Measurements from ENCODE around the gene MATCAP1. TPM values are rescaled to one million over a fixed set of nuclear protein-coding genes. Genes with fewer than 3 reads are reported as not detected.

MATCAP1 gene
- total and polyA plus RNA-seq, 10 of the 15 experiments (the other 5 are each of a cell fraction or from before 2014, with no cell fraction given), result 2.8 to 25.8 (median 8.6) TPM

- Histone ChIP-seq H3K27ac (ENCODE audit: control insufficient read depth, insufficient read depth) (no peak overlapping the region), H2AFZ (ENCODE audit: control insufficient read depth, low read depth, low read length) (no peak overlapping the region), H3K36me3 (ENCODE audit: control insufficient read depth in 2 of 2, insufficient read depth in 2 of 2, low read length in 1 of 2) (no peaks in the 10 kb centered on the region), H3K9me3 (replicated peaks; ENCODE audit: control insufficient read depth, insufficient read depth, low read length) (no peaks in the 10 kb centered on the region), H3K9ac (ENCODE audit: control insufficient read depth, insufficient read depth, low read length) (no peak overlapping the region), H3K79me2 (ENCODE audit: control insufficient read depth, insufficient read depth, low read length) (no peaks in the 10 kb centered on the region), H3K4me1 (ENCODE audit: control insufficient read depth, insufficient read depth, low read length) (no peaks in the 10 kb centered on the region), H3K4me3 (no peak overlapping the region), H4K20me1 (ENCODE audit: control insufficient read depth, insufficient read depth) (no peaks in the 10 kb centered on the region), H3K27me3 (replicated peaks in 1 of 2; ENCODE audit: control insufficient read depth in 2 of 2, insufficient read depth in 2 of 2, low read length in 1 of 2) (no peaks in the 10 kb centered on the region), H3K4me2 (ENCODE audit: control insufficient read depth, insufficient read depth) (no peak overlapping the region)
- DNase-seq (ENCODE audit: low read depth, low spot score) (no peak), FAIRE-seq (no peak), ATAC-seq (no peak)
- 28% methylated on average over 5 of the region's 5 CpGs for WGBS (ENCODE audit: insufficient coverage, insufficient replicate concordance, low lambda C conversion rate, missing lambda C conversion rate)
- TF ChIP-seq ZBTB33 (IDR thresholded peaks at IDR 0.05) (no peak), ZNF274 (IDR thresholded peaks at IDR 0.05; ENCODE audit: insufficient read depth, insufficient read length) (no peak), SIN3A (IDR thresholded peaks at IDR 0.05; ENCODE audit: low read depth, low read length) (no peak), RELA (IDR thresholded peaks at IDR 0.05; ENCODE audit: borderline replicate concordance, partially characterized antibody) (no peak), POLR2AphosphoS2 (IDR thresholded peaks at IDR 0.05; ENCODE audit: low read depth, low read length) (no peak), EED (IDR thresholded peaks at IDR 0.05; ENCODE audit: low read depth) (no peak), ZNF592 (IDR thresholded peaks at IDR 0.05) (no peak), ESRRA (IDR thresholded peaks at IDR 0.05; ENCODE audit: low read length) (no peak), ELK1 (IDR thresholded peaks at IDR 0.05; ENCODE audit: low read depth, low read length) (no peak), KDM1A (IDR thresholded peaks at IDR 0.05; ENCODE audit: borderline replicate concordance) (no peak), IKZF1 (conservative IDR thresholded peaks at IDR 0.05) (no peak), MYC (IDR thresholded peaks at IDR 0.05; ENCODE audit: insufficient read depth, insufficient read length, insufficient replicate concordance, low read length, severe bottlenecking) (no peak), PBX3 (IDR thresholded peaks at IDR 0.05; ENCODE audit: insufficient replicate concordance, low read depth, low read length) (no peak), MTA3 (IDR thresholded peaks at IDR 0.05; ENCODE audit: borderline replicate concordance, low read length) (no peak), CBX3 (IDR thresholded peaks at IDR 0.05; ENCODE audit: borderline replicate concordance, low read depth) (no peak), SP1 (IDR thresholded peaks at IDR 0.05; ENCODE audit: low read depth, low read length) (no peak), ZNF217 (IDR thresholded peaks at IDR 0.05) (no peak), PML (IDR thresholded peaks at IDR 0.05; ENCODE audit: low read length) (no peak)
- POLR2A ChIA-PET, result interaction anchor here (1.1 kb wide), 1 partner anchor 11 kb away, joined by 4 read pairs; the partner anchor contains the start of gene TMEM208
- RAD21 ChIA-PET (ENCODE audit: unreplicated experiment), result no interaction called here
- intact Hi-C loops (cut with micrococcal nuclease; ENCODE audit: unreplicated experiment) (no loop called here), in situ Hi-C loops (cut with MboI) (no loop called here)
- SMC1A ChIA-PET (ENCODE audit: uncharacterized antibody, unreplicated experiment), result no interaction called here
- no TSS peak for BruUV-seq (replicated peaks)
- CTCF ChIA-PET, result no interaction called here
Observed at GRCh38 chr16:67215706-67216105, 31.9 kb upstream of the MATCAP1 start.
